Osteoblast (primary cell): Measurements from ENCODE around the gene ECHDC3. TPM values are rescaled to one million over a fixed set of nuclear protein-coding genes. Genes with fewer than 3 reads are reported as not detected.

Experiments used
- DNase-seq: peaks from one replicate; pipeline ENCODE4 v3.0.0; 2011; ENCODE audit warnings: low spot score, mixed read lengths; ENCODE audit not compliant: insufficient read length; ENCODE audit errors: missing footprints
- H2AFZ ChIP-seq: 2 replicates; pipeline ENCODE4 v1.6.0; 2011; ENCODE audit warnings: mild to moderate bottlenecking, low read length
- H3K27ac ChIP-seq: 2 replicates; pipeline ENCODE4 v1.5.1; 2011; ENCODE audit warnings: mild to moderate bottlenecking, low read depth, low read length, moderate library complexity
- H3K27me3 ChIP-seq: 2 replicates; pipeline ENCODE4 v1.6.0; 2012; ENCODE audit warnings: mild to moderate bottlenecking, control low read depth, inconsistent platforms, low read length, moderate library complexity; ENCODE audit not compliant: insufficient read depth
- H3K36me3 ChIP-seq: 2 replicates; pipeline ENCODE4 v1.5.1; 2011; ENCODE audit warnings: mild to moderate bottlenecking, low read length, control low read depth, moderate library complexity; ENCODE audit not compliant: insufficient read depth
- H3K4me1 ChIP-seq: 2 replicates; pipeline ENCODE4 v1.5.1; 2011; ENCODE audit warnings: mild to moderate bottlenecking, low read length, control low read depth, moderate library complexity; ENCODE audit not compliant: insufficient read depth
- H3K4me2 ChIP-seq: 2 replicates; pipeline ENCODE4 v1.6.0; 2011; ENCODE audit warnings: mild to moderate bottlenecking, low read length; ENCODE audit not compliant: insufficient read depth
- H3K4me3 ChIP-seq: fragments of 200-600 bp; sonication (generic); 3 replicates; pipeline ENCODE4 v1.5.1; 2012; ENCODE audit warnings: mild to moderate bottlenecking, low read length, inconsistent platforms; ENCODE audit not compliant: insufficient read depth
- H3K79me2 ChIP-seq: 2 replicates; pipeline ENCODE4 v1.6.0; 2012; ENCODE audit warnings: mild to moderate bottlenecking, low read length, control low read depth, inconsistent platforms; ENCODE audit not compliant: insufficient read depth
- H3K9me3 ChIP-seq: 2 replicates; pipeline ENCODE4 v1.5.1; 2011; ENCODE audit warnings: low read depth, low read length, control low read depth
- H4K20me1 ChIP-seq: 2 replicates; pipeline ENCODE4 v1.6.0; 2012; ENCODE audit warnings: mild to moderate bottlenecking, low read length, control low read depth; ENCODE audit not compliant: insufficient read depth
- total RNA-seq: library from RNA; depleted of rRNA; stranded (reverse); fragments of >200 nt; gene quantifications from 2 replicates; pipeline ENCODE4 v1.2.3, GENCODE V29; 2012
- TF ChIP-seq, protein P1 (sequence below): IDR thresholded peaks from 2 replicates; pipeline ENCODE4 v1.5.1; 2011; ENCODE audit warnings: mild to moderate bottlenecking, low read depth, low read length, moderate library complexity; ENCODE audit errors: extremely low read depth

ECHDC3 gene
- total RNA-seq, 1 donor: 0.36 TPM

GRCh38 chr10:11745045-11745444 lies 2.9 kb downstream of the ECHDC3 start:
- no peak for DNase-seq
- no peak overlapping the region for H3K27ac ChIP-seq
- no peak overlapping the region for H3K4me3 ChIP-seq
- TF ChIP-seq, protein P1, sequence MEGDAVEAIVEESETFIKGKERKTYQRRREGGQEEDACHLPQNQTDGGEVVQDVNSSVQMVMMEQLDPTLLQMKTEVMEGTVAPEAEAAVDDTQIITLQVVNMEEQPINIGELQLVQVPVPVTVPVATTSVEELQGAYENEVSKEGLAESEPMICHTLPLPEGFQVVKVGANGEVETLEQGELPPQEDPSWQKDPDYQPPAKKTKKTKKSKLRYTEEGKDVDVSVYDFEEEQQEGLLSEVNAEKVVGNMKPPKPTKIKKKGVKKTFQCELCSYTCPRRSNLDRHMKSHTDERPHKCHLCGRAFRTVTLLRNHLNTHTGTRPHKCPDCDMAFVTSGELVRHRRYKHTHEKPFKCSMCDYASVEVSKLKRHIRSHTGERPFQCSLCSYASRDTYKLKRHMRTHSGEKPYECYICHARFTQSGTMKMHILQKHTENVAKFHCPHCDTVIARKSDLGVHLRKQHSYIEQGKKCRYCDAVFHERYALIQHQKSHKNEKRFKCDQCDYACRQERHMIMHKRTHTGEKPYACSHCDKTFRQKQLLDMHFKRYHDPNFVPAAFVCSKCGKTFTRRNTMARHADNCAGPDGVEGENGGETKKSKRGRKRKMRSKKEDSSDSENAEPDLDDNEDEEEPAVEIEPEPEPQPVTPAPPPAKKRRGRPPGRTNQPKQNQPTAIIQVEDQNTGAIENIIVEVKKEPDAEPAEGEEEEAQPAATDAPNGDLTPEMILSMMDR: no peak
- no peaks in the 10 kb centered on the region for H4K20me1 ChIP-seq
- no peaks in the 10 kb centered on the region for H3K36me3 ChIP-seq
- no peaks in the 10 kb centered on the region for H3K9me3 ChIP-seq
- no peak overlapping the region for H2AFZ ChIP-seq
- peaks cover 8% of the 10 kb centered on the region for H3K4me1 ChIP-seq
- no peak overlapping the region for H3K4me2 ChIP-seq
- H3K27me3 ChIP-seq: no peaks in the 10 kb centered on the region
- H3K79me2 ChIP-seq: no peaks in the 10 kb centered on the region

GRCh38 chr10:11746883-11747539 lies 4.8 kb downstream of the ECHDC3 start:
- no peak overlapping the region for H2AFZ ChIP-seq
- no peak for DNase-seq

GRCh38 chr10:11748866-11749265 lies 6.7 kb downstream of the ECHDC3 start:
- H3K27ac ChIP-seq: no peak overlapping the region
- H3K9me3 ChIP-seq: no peaks in the 10 kb centered on the region
- H3K36me3 ChIP-seq: no peaks in the 10 kb centered on the region
- H3K4me2 ChIP-seq: no peak overlapping the region
- TF ChIP-seq, protein P1: no peak
- H3K27me3 ChIP-seq: no peaks in the 10 kb centered on the region
- no peaks in the 10 kb centered on the region for H3K4me1 ChIP-seq
- no peak for DNase-seq
- H2AFZ ChIP-seq: no peak overlapping the region
- H3K79me2 ChIP-seq: no peaks in the 10 kb centered on the region
- H4K20me1 ChIP-seq: no peaks in the 10 kb centered on the region
- H3K4me3 ChIP-seq: no peak overlapping the region

More at GRCh38 chr10:11746883-11747539, 4.8 kb downstream of the ECHDC3 start:
- no peak overlapping the region for H3K4me3 ChIP-seq
- no peak overlapping the region for H3K4me2 ChIP-seq
- no peaks in the 10 kb centered on the region for H3K27me3 ChIP-seq
- no peak overlapping the region for H3K27ac ChIP-seq
- TF ChIP-seq, protein P1: no peak
- no peaks in the 10 kb centered on the region for H4K20me1 ChIP-seq
- H3K4me1 ChIP-seq: peaks cover 4% of the 10 kb centered on the region
- H3K36me3 ChIP-seq: no peaks in the 10 kb centered on the region
- H3K79me2 ChIP-seq: no peaks in the 10 kb centered on the region
- no peaks in the 10 kb centered on the region for H3K9me3 ChIP-seq

DNA sequence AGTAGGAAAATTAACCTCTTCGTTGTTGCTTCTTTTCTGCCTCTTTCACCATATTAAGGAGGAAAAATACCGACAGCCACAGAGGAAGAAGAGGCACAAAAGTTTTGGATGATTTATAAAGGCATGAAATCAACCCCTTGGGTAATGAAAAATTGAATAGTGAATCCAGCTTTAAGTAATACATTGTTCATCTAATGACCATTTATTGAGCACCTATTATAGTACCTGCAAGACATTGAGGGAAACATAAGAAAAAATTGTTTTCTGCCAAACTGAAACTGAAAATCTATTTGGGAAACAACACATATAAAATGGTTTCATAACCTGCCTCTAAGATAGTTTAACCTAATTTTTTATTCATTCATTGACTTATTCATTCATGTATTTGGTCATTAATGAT lies 8.2 kb downstream of the ECHDC3 start:
- Histone ChIP-seq H3K4me2 (no peak overlapping the region), H3K27me3 (no peaks in the 10 kb centered on the region), H3K9me3 (no peaks in the 10 kb centered on the region), H3K4me1 (no peaks in the 10 kb centered on the region), H3K4me3 (no peak overlapping the region), H4K20me1 (no peaks in the 10 kb centered on the region), H2AFZ (no peak overlapping the region), H3K27ac (no peak overlapping the region), H3K36me3 (no peaks in the 10 kb centered on the region), H3K79me2 (no peaks in the 10 kb centered on the region)
- TF ChIP-seq, protein P1: no peak
- no peak for DNase-seq
